Stomach (tissue), 9 donors: Measurements from ENCODE around the gene ZACN. TPM values are rescaled to one million over a fixed set of nuclear protein-coding genes. Genes with fewer than 3 reads are reported as not detected.

ENCODE experiments used
- DNase-seq, 2 donors: peaks; one replicate each; pipeline versions ENCODE4 v3.0.0 to v3.0.0-alpha.2; 2013 to 2019
- H3K27ac ChIP-seq, 5 donors: fragments of 200-600 bp in 4 of 5; sonication (generic) in 4 of 5; one replicate each; pipeline ENCODE4 v1.5.1; 2013 to 2019; ENCODE audit warnings: mild to moderate bottlenecking in 1 of 5, moderate library complexity in 1 of 5
- H3K27me3 ChIP-seq, 3 donors: fragments of 200-600 bp; sonication (generic); one replicate each; pipeline ENCODE4 v1.5.1; 2017 to 2019; ENCODE audit warnings: mixed run types in 1 of 3
- H3K36me3 ChIP-seq, 4 donors: fragments of 200-600 bp; sonication (generic); 1 replicate in 3 of 4; 2 replicates in 1 of 4; pipeline ENCODE4 v1.5.1; 2016 to 2019
- H3K4me1 ChIP-seq, 4 donors: fragments of 200-600 bp; sonication (generic); one replicate each; pipeline ENCODE4 v1.5.1; 2016 to 2019
- H3K4me3 ChIP-seq, 4 donors: fragments of 200-600 bp; sonication (generic) in 3 of 4; one replicate each; pipeline ENCODE4 v1.5.1; 2016 to 2019; ENCODE audit warnings: mild to moderate bottlenecking in 1 of 4
- H3K9me3 ChIP-seq, 4 donors: fragments of 200-600 bp; sonication (generic); one replicate each; pipeline ENCODE4 v1.5.1; 2016 to 2019
- CTCF ChIP-seq, 7 experiments: fragments of 450-650 bp in 4 of 7; fragments of 200-600 bp in 3 of 7; sonication (generic) in 3 of 7; IDR thresholded peaks; one replicate each; pipeline ENCODE4 v1.5.1; 2016 to 2019; ENCODE audit warnings: antibody characterized with exemption in 7 of 7, control low read depth in 2 of 7, mild to moderate bottlenecking in 1 of 7
- EP300 ChIP-seq: sonication (generic); formaldehyde crosslinking; IDR thresholded peaks from one replicate; pipeline ENCODE4 v1.6.1; 2017; ENCODE audit warnings: antibody characterized with exemption
- POLR2A ChIP-seq, 4 donors: fragments of 450-650 bp; IDR thresholded peaks; one replicate each; pipeline ENCODE4 v1.6.1; 2016; ENCODE audit warnings: antibody characterized with exemption in 4 of 4, control low read depth in 2 of 4, mild to moderate bottlenecking in 1 of 4, moderate library complexity in 1 of 4
- POLR2AphosphoS5 ChIP-seq, 3 donors: sonication (generic); formaldehyde crosslinking; IDR thresholded peaks; one replicate each; pipeline ENCODE4 v1.6.1; 2016; ENCODE audit warnings: antibody characterized with exemption in 3 of 3
- WGBS, 5 donors: extraction: QIAGEN DNeasy Blood & Tissue Kit in 3 of 5; methylation state at CpG; one replicate each; pipeline versions ENCODE4 v1.1.5 to v1.1.7; 2013 to 2018; 5-methylcytosine and 5-hydroxymethylcytosine counted together
- intact Hi-C: fragments of 100-400 bp; cut with DNase I; formaldehyde crosslinking; loops from one replicate; pipeline ENCODE4 v1.15.1; 2023; ENCODE audit warnings: low total_unique reads
- polyA plus RNA-seq, 3 donors: library from polyadenylated mRNA; stranded (reverse); fragments of 200-250 nt; gene quantifications; one replicate each; pipeline ENCODE4 v1.2.3, GENCODE V29; 2013
- total RNA-seq, 5 donors: library from RNA; depleted of rRNA; stranded (reverse); fragments of >200 nt; gene quantifications; one replicate each; pipeline versions ENCODE4 v1.1.0 to v1.2.3, GENCODE V29; 2014 to 2016
- donor health status: healthy with polysubstance abuse.
- donor health status: Bipolar disorder and iron deficiency.
- donor health status: healthy.

Gene ZACN
- total and polyA plus RNA-seq, 8 donors = 1.00 to 1.9 (median 1.4) TPM; not detected in 5

GRCh38 chr17:76082326-76083251, 3.6 kb downstream of the ZACN start:
- Histone ChIP-seq H3K27me3 (peaks cover 0 to 31% (median 24%) of the 10 kb centered on the region in 3 donors), H3K4me1 (peaks cover 7 to 19% (median 15%) of the 10 kb centered on the region in 4 donors), H3K9me3 (no peaks in the 10 kb centered on the region), H3K27ac (no peak overlapping the region), H3K36me3 (peaks cover 52 to 56% (median 54%) of the 10 kb centered on the region in 4 donors), H3K4me3 (no peak overlapping the region)
- 75 to 84% (median 81%) methylated on average over 15 to 20 of the region's 20 CpGs for WGBS, 5 donors
- TF ChIP-seq POLR2AphosphoS5 (IDR thresholded peaks at IDR 0.05) = no peak
- peak in 1 of 2 donors; percentile 54 for DNase-seq
- intact Hi-C loops = no loop called here

DNA sequence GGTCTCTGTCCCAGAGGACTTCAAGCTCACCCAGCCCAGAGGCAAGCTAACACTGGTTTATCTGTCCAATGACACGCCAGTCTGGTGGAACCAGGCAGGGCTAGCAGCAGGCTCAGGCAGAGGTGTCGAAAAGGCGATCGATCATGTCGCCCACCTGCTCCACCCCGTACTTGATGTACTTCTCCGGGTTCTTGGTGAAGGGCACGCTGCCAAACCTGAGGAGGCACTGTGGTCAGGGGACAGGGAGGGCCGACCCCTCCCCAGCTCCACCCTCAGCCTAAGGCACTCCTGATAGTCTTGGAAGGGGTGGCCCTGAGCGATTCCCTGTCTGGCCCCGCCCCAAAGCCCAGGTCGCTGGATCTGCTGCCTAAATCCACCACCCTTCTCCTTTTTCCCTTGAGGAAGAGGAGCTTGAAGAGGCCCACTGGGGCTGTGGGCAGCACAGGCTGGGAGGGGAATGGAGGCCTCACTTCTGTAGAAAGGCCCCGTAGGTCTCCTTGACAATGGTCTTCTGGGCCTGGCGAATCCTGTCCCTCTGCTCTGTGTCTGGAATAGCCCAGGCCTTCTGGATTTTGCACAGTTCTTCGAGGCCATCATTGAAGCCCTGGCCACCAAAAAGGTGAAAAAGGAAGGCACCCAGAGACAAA, 4.7 kb downstream of the ZACN start:
- DNase-seq = no peak
- Histone ChIP-seq H3K27me3 (peaks cover 0 to 21% (median 13%) of the 10 kb centered on the region in 3 donors), H3K4me3 (no peak overlapping the region), H3K27ac (no peak overlapping the region), H3K4me1 (peaks cover 7 to 18% (median 15%) of the 10 kb centered on the region in 4 donors), H3K9me3 (no peaks in the 10 kb centered on the region), H3K36me3 (peaks cover 62 to 67% (median 65%) of the 10 kb centered on the region in 4 donors)
- TF ChIP-seq EP300 = no peak
- no peak for TF ChIP-seq CTCF (IDR thresholded peaks at IDR 0.05)
- no peak for TF ChIP-seq POLR2AphosphoS5 (IDR thresholded peaks at IDR 0.05)
- 79 to 89% (median 83%) methylated on average over 8 to 15 of the region's 15 CpGs for WGBS, 5 donors
- intact Hi-C loops = no loop called here

GRCh38 chr17:76085066-76085730, 6.2 kb downstream of the ZACN start:
- DNase-seq = no peak
- 75 to 85% (median 82%) methylated on average over 10 to 17 of the region's 17 CpGs for WGBS, 5 donors
- Histone ChIP-seq H3K27me3 (peaks cover 0 to 5% (median 1%) of the 10 kb centered on the region in 3 donors), H3K27ac (no peak overlapping the region), H3K36me3 (peaks cover 78 to 82% (median 80%) of the 10 kb centered on the region in 4 donors), H3K9me3 (no peaks in the 10 kb centered on the region), H3K4me1 (peaks cover under 1 to 8% (median 5%) of the 10 kb centered on the region in 4 donors), H3K4me3 (no peak overlapping the region)
- TF ChIP-seq EP300 = no peak
- no peak for TF ChIP-seq POLR2AphosphoS5 (IDR thresholded peaks at IDR 0.05)
- TF ChIP-seq POLR2A (IDR thresholded peaks at IDR 0.05) = no peak
- TF ChIP-seq CTCF (IDR thresholded peaks at IDR 0.05) = no peak
- intact Hi-C loops = no loop called here

- WGBS, 5 donors = 83 to 90% (median 85%) methylated on average over 12 to 13 of the region's 13 CpGs
- Histone ChIP-seq H3K27ac (no peak overlapping the region), H3K9me3 (no peaks in the 10 kb centered on the region), H3K4me3 (no peak overlapping the region), H3K4me1 (peaks cover 0 to 1% (median 0%) of the 10 kb centered on the region in 4 donors), H3K36me3 (peaks cover 84 to 89% (median 87%) of the 10 kb centered on the region in 4 donors), H3K27me3 (no peaks in the 10 kb centered on the region)
- DNase-seq = no peak
- intact Hi-C loops = no loop called here
- no peak for TF ChIP-seq POLR2AphosphoS5 (IDR thresholded peaks at IDR 0.05)
- no peak for TF ChIP-seq POLR2A (IDR thresholded peaks at IDR 0.05)
- no peak for TF ChIP-seq EP300
Measured at GRCh38 chr17:76085731-76086366, 6.9 kb downstream of the ZACN start.
